Measurements from ENCODE around the gene APBB3. TPM values are rescaled to one million over a fixed set of nuclear protein-coding genes. Genes with fewer than 3 reads are reported as not detected.

Gene APBB3
- total RNA-seq: 5.0 and 7.7 TPM in 2 replicates

GRCh38 chr5:140564196-140565023 is at the start of gene APBB3, which contains the start of gene SLC35A4:
APBB3 (minus strand) TSS chr5:140564598; CDS start chr5:140564245, 353 bp downstream.
SLC35A4 (plus strand) TSS chr5:140564828; CDS start chr5:140567170, 2,342 bp downstream.

GRCh38 chr5:140557136-140557805 is 7.1 kb downstream of the APBB3 start, which contains the start of gene SRA1:
SRA1 (minus strand) TSS chr5:140557473; CDS start chr5:140557452, 21 bp downstream.

GRCh38 chr5:140547508-140548299 is 16.7 kb downstream of the APBB3 start, which contains the start of gene EIF4EBP3:
EIF4EBP3 (plus strand) TSS chr5:140547662; CDS start chr5:140547738, 76 bp downstream.

Other genes with a start within 250 kb of the APBB3 start
- 55.2 and 168 TPM in 2 replicates for gene HBEGF, start 218.0 kb downstream of the APBB3 start, total RNA-seq
- gene SLC4A9, start 204.4 kb downstream of the APBB3 start, total RNA-seq: not detected in 2 replicates
- 30.6 and 31.5 TPM in 2 replicates for gene ANKHD1, start 162.8 kb downstream of the APBB3 start, total RNA-seq
- 6.4 and 7.2 TPM in 2 replicates for gene EIF4EBP3, start 16.9 kb downstream of the APBB3 start, total RNA-seq
- gene SRA1, start 7.1 kb downstream of the APBB3 start, total RNA-seq: 40.8 and 58.3 TPM in 2 replicates
- 37.6 and 43.4 TPM in 2 replicates for gene SLC35A4, start 230 bp upstream of the APBB3 start, total RNA-seq
- gene CD14, start 68.6 kb upstream of the APBB3 start, total RNA-seq: 0.08 and 0.76 TPM in 2 replicates
- 27.4 and 28.1 TPM in 2 replicates for gene TMCO6, start 74.9 kb upstream of the APBB3 start, total RNA-seq
- gene NDUFA2, start 83.0 kb upstream of the APBB3 start, total RNA-seq: 44.7 and 60.0 TPM in 2 replicates
- gene IK, start 83.2 kb upstream of the APBB3 start, total RNA-seq: 63.2 and 93.5 TPM in 2 replicates
- 14.7 and 16.0 TPM in 2 replicates for gene WDR55, start 100.3 kb upstream of the APBB3 start, total RNA-seq
- gene DND1, start 109.0 kb upstream of the APBB3 start, total RNA-seq: 0.78 and 1.6 TPM in 2 replicates
- gene HARS1, start 126.8 kb upstream of the APBB3 start, total RNA-seq: 63.0 and 96.6 TPM in 2 replicates
- gene HARS2, start 126.9 kb upstream of the APBB3 start, total RNA-seq: 26.0 and 27.2 TPM in 2 replicates
- 29.0 and 31.2 TPM in 2 replicates for gene ZMAT2, start 135.8 kb upstream of the APBB3 start, total RNA-seq
- gene PCDHA1, start 221.5 kb upstream of the APBB3 start, total RNA-seq: not detected in 2 replicates
- not detected in 2 replicates for gene PCDHA2, start 230.3 kb upstream of the APBB3 start, total RNA-seq
- not detected in 2 replicates for gene PCDHA3, start 236.5 kb upstream of the APBB3 start, total RNA-seq
- not detected in 2 replicates for gene PCDHA4, start 242.5 kb upstream of the APBB3 start, total RNA-seq